GM23338 (cell line): ENCODE results near the gene CUX1. TPM values are rescaled to one million over a fixed set of nuclear protein-coding genes. Genes with fewer than 3 reads are reported as not detected.

ENCODE experiments used
- ATAC-seq: fragments of 200-7000 bp; cut with Tn5 transposase; 3 replicates; pipeline ENCODE4 v1.9.1; 2020
- DNase-seq: peaks from one replicate; pipeline ENCODE4 v3.0.0-alpha.2; 2015; ENCODE audit warnings: low spot score
- H2AFZ ChIP-seq: fragments of 200-600 bp; sonication (generic); 2 replicates; pipeline ENCODE4 v1.8.0; 2016; ENCODE audit warnings: antibody characterized with exemption, mild to moderate bottlenecking, moderate library complexity
- H3F3A ChIP-seq: fragments of 200-600 bp; sonication (generic); replicated peaks from 2 replicates; pipeline ENCODE4 v1.8.0; 2017; ENCODE audit warnings: antibody characterized with exemption, mixed run types, low read depth
- H3K27ac ChIP-seq: fragments of 200-600 bp; sonication (generic); 2 replicates; pipeline ENCODE4 v1.6.1; 2016; ENCODE audit warnings: low read depth
- H3K27me3 ChIP-seq: fragments of 200-600 bp; sonication (generic); 2 replicates; pipeline ENCODE4 v1.8.0; 2016; ENCODE audit warnings: mild to moderate bottlenecking, mixed run types, moderate library complexity; ENCODE audit not compliant: insufficient read depth
- H3K36me3 ChIP-seq: fragments of 200-600 bp; sonication (generic); 2 replicates; pipeline ENCODE4 v1.8.0; 2016; ENCODE audit warnings: mild to moderate bottlenecking; ENCODE audit not compliant: insufficient read depth
- H3K4me1 ChIP-seq: fragments of 200-600 bp; sonication (generic); 2 replicates; pipeline ENCODE4 v1.8.0; 2016; ENCODE audit warnings: mild to moderate bottlenecking, moderate library complexity; ENCODE audit not compliant: insufficient read depth
- H3K4me2 ChIP-seq: fragments of 200-600 bp; sonication (generic); 2 replicates; pipeline ENCODE4 v1.7.1; 2017; ENCODE audit warnings: mixed run types
- H3K4me3 ChIP-seq: fragments of 200-600 bp; sonication (generic); 2 replicates; pipeline ENCODE4 v1.6.1; 2016; ENCODE audit warnings: mixed run types
- H3K79me2 ChIP-seq: fragments of 200-600 bp; sonication (generic); replicated peaks from 2 replicates; pipeline ENCODE4 v1.8.0; 2017; ENCODE audit warnings: mild to moderate bottlenecking; ENCODE audit not compliant: insufficient read depth
- H3K9me2 ChIP-seq: fragments of 200-600 bp; sonication (generic); 2 replicates; pipeline ENCODE4 v1.8.0; 2017; ENCODE audit not compliant: insufficient read depth
- H4K20me1 ChIP-seq: fragments of 200-600 bp; sonication (generic); replicated peaks from 2 replicates; pipeline ENCODE4 v1.8.0; 2017; ENCODE audit warnings: mild to moderate bottlenecking; ENCODE audit not compliant: insufficient read depth
- H3K27ac Mint-ChIP-seq: 2 replicates; pipeline ENCODE4 v1.8.0; 2020; ENCODE audit warnings: inconsistent platforms, mild to moderate bottlenecking, moderate library complexity, mixed read lengths
- H3K27me3 Mint-ChIP-seq: 3 replicates; pipeline ENCODE4 v1.8.0; 2022; ENCODE audit warnings: low read depth, mild to moderate bottlenecking, moderate library complexity, mixed read lengths, inconsistent platforms; ENCODE audit not compliant: insufficient read depth, poor library complexity
- H3K36me3 Mint-ChIP-seq: 3 replicates; pipeline ENCODE4 v1.8.0; 2021; ENCODE audit warnings: low read depth, mild to moderate bottlenecking, inconsistent platforms, moderate library complexity, mixed read lengths
- H3K4me1 Mint-ChIP-seq: 3 replicates; pipeline ENCODE4 v1.8.0; 2020; ENCODE audit warnings: mild to moderate bottlenecking, inconsistent platforms, mixed read lengths
- H3K4me3 Mint-ChIP-seq: 3 replicates; pipeline ENCODE4 v1.8.0; 2021; ENCODE audit warnings: moderate library complexity, mild to moderate bottlenecking, inconsistent platforms, mixed read lengths
- H3K9me3 Mint-ChIP-seq: 3 replicates; pipeline ENCODE4 v1.8.0; 2020; ENCODE audit warnings: moderate library complexity, mild to moderate bottlenecking, inconsistent platforms, mixed read lengths
- ETS1 ChIP-seq: IDR thresholded peaks from 2 replicates; pipeline ENCODE4 v1.6.1; 2016; ENCODE audit warnings: antibody characterized with exemption
- EZH2phosphoT487 ChIP-seq: fragments of 200-600 bp; sonication (generic); IDR thresholded peaks from one replicate; pipeline ENCODE4 v1.8.1; 2018; ENCODE audit warnings: antibody characterized with exemption; ENCODE audit not compliant: unreplicated experiment
- JUNB ChIP-seq: IDR thresholded peaks from one replicate; pipeline ENCODE4 v1.6.1; 2016; ENCODE audit warnings: antibody characterized with exemption; ENCODE audit not compliant: unreplicated experiment
- NANOG ChIP-seq: IDR thresholded peaks from 2 replicates; pipeline ENCODE4 v1.6.1; 2016; ENCODE audit warnings: antibody characterized with exemption, borderline replicate concordance
- STAT1 ChIP-seq: IDR thresholded peaks from one replicate; pipeline ENCODE4 v1.6.1; 2016; ENCODE audit warnings: antibody characterized with exemption; ENCODE audit not compliant: unreplicated experiment
- ZNF114 ChIP-seq: fragments of 250-450 bp; sonication (Bioruptor Pico); IDR thresholded peaks from 2 replicates; pipeline ENCODE4 v1.5.0; 2020; ENCODE audit warnings: mild to moderate bottlenecking, moderate library complexity
- ZNF331 ChIP-seq: fragments of 250-450 bp; sonication (Bioruptor Pico); IDR thresholded peaks from 2 replicates; pipeline ENCODE4 v1.5.0; 2020; ENCODE audit warnings: low read depth, mild to moderate bottlenecking, moderate library complexity
- ZNF462 ChIP-seq: fragments of 250-450 bp; sonication (Bioruptor Pico); IDR thresholded peaks from 2 replicates; pipeline ENCODE4 v1.5.0; 2020; ENCODE audit warnings: mild to moderate bottlenecking, moderate library complexity
- polyA plus RNA-seq: library from polyadenylated mRNA; unstranded; fragments of >200 nt; fragmentation: Nextera tagmentation; extraction: Ambion mirVana; gene quantifications from 2 replicates; pipeline ENCODE4 v1.2.1, GENCODE V29; 2016
- total RNA-seq: library from RNA; depleted of rRNA; stranded (reverse); fragments of >200 nt; shearing (Covaris generic); gene quantifications from 2 replicates; pipeline ENCODE4 v1.2.3, GENCODE V29; 2014
- TF ChIP-seq, protein P1 (sequence below), 2 experiments: fragments of 200-600 bp in 1 of 2; sonication (generic) in 1 of 2; conservative IDR thresholded peaks; 2 replicates each; pipeline versions ENCODE4 v1.5.1 to v1.6.1; 2016 to 2017; ENCODE audit warnings: antibody characterized with exemption in 2 of 2, low read depth in 2 of 2, mild to moderate bottlenecking in 2 of 2, moderate library complexity in 1 of 2

The CUX1 gene
- total and polyA plus RNA-seq, 2 experiments from 2014 or later, result 49.9 to 64.0 TPM

DNA sequence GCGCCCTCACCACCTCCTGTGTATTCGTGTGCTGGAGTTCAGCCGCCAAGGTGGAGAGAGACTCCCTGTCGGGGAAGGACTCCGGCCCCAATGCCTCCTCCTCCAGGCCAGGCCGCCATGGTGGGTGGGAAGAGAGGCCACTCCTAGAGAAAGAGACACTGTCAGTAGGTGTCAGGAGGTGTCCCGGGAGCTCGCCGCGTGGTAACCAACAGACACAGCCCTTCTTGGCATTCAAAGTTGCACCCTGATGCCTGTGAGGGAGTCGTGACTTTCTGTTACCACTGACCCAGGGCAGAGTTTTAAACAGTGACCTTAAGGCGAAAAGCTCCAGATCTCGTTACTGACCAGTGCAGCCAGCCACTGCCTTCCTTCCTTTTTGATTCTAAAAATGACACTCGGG lies 155.2 kb downstream of the CUX1 start:
- H3K27ac ChIP-seq, result 0 out of 2 replicates have a peak overlapping the region, but pooled peaks have one; percentile 55
- H3K79me2 ChIP-seq, result peaks cover 82% of the 10 kb centered on the region

More for the DNA sequence above, 155.2 kb downstream of the CUX1 start:
- Mint-ChIP-seq H3K27me3 (no peaks in the 10 kb centered on the region), H3K9me3 (no peaks in the 10 kb centered on the region), H3K36me3 (peaks cover 4% of the 10 kb centered on the region; the same call in 1 of the 3 replicates), H3K4me1 (peaks cover 22% of the 10 kb centered on the region), H3K27ac (no peak overlapping the region), H3K4me3 (no peak overlapping the region)
- H4K20me1 ChIP-seq, result peaks cover 17% of the 10 kb centered on the region
- ATAC-seq, result peak; percentile 36; the same call in 2 of the 3 replicates
- no peaks in the 10 kb centered on the region; the same call in 1 of the 2 replicates for H3K36me3 ChIP-seq
- TF ChIP-seq STAT1, result no peak
- TF ChIP-seq, protein P1, sequence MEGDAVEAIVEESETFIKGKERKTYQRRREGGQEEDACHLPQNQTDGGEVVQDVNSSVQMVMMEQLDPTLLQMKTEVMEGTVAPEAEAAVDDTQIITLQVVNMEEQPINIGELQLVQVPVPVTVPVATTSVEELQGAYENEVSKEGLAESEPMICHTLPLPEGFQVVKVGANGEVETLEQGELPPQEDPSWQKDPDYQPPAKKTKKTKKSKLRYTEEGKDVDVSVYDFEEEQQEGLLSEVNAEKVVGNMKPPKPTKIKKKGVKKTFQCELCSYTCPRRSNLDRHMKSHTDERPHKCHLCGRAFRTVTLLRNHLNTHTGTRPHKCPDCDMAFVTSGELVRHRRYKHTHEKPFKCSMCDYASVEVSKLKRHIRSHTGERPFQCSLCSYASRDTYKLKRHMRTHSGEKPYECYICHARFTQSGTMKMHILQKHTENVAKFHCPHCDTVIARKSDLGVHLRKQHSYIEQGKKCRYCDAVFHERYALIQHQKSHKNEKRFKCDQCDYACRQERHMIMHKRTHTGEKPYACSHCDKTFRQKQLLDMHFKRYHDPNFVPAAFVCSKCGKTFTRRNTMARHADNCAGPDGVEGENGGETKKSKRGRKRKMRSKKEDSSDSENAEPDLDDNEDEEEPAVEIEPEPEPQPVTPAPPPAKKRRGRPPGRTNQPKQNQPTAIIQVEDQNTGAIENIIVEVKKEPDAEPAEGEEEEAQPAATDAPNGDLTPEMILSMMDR (conservative IDR thresholded peaks at IDR 0.05; ENCODE audit: low read depth in 2 of 2), result no peak
- no peak for TF ChIP-seq EZH2phosphoT487
- TF ChIP-seq JUNB, result no peak
- TF ChIP-seq ZNF462 (CRISPR knock-in tag), result no peak
- no peak for TF ChIP-seq ZNF331 (CRISPR knock-in tag)
- TF ChIP-seq NANOG, result no peak
- TF ChIP-seq ETS1, result no peak
- TF ChIP-seq ZNF114, result no peak
- no peak overlapping the region for H3K4me3 ChIP-seq
- no peak overlapping the region for H3K4me2 ChIP-seq
- no peak overlapping the region for H2AFZ ChIP-seq
- DNase-seq, result no peak
- H3K4me1 ChIP-seq, result peaks cover 10% of the 10 kb centered on the region; the same call in 1 of the 2 replicates
- no peaks in the 10 kb centered on the region for H3K9me2 ChIP-seq
- H3K27me3 ChIP-seq, result no peaks in the 10 kb centered on the region
- H3F3A ChIP-seq, result no peaks in the 10 kb centered on the region
